HEK293 (cell line): ENCODE results near the gene AGAP9.
"Not testable (repeated sequence)": the region's sequence is repeated elsewhere in the genome, so short reads cannot be mapped to it uniquely, and the experiment has no call there.

Experiments
- CTCF ChIA-PET: fragments of 350-600 bp; formaldehyde crosslinking; extraction: SDS; loops from one replicate; lab custom pipeline; 2021; ENCODE audit warnings: antibody characterized with exemption; lab: Yijun Ruan, JAX
- POLR2A ChIA-PET: fragments of 300-600 bp; formaldehyde crosslinking; extraction: SDS; loops from one replicate; lab custom pipeline; 2020; ENCODE audit warnings: antibody characterized with exemption, inconsistent platforms; lab: Yijun Ruan, JAX
- H3K27ac ChIP-seq: fragments of 200-500 bp; sonication (Bioruptor generic); 2 replicates; pipeline ENCODE4 v1.5.1; 2014; ENCODE audit warnings: low read depth, low read length, control low read depth, inconsistent platforms; ENCODE audit errors: extremely low read depth
- H3K36me3 ChIP-seq, 2 experiments: fragments of 200-500 bp in 1 of 2; sonication (Bioruptor generic) in 1 of 2; 1 replicate in 1 of 2; 2 replicates in 1 of 2; pipeline ENCODE4 v1.5.1; 2014 to 2017; ENCODE audit warnings: inconsistent platforms in 2 of 2, low read length in 2 of 2; ENCODE audit not compliant: control insufficient read depth in 2 of 2, insufficient read depth in 1 of 2
- H3K4me1 ChIP-seq: fragments of 200-500 bp; sonication (Bioruptor generic); 2 replicates; pipeline ENCODE4 v1.5.1; 2014; ENCODE audit warnings: mild to moderate bottlenecking, low read length, inconsistent platforms; ENCODE audit not compliant: control insufficient read depth, insufficient read depth
- H3K4me3 ChIP-seq: 2 replicates; pipeline ENCODE4 v1.5.1; 2011; ENCODE audit warnings: low read depth, mild to moderate bottlenecking, control low read depth, low read length, moderate library complexity
- H3K9me3 ChIP-seq: fragments of 200-500 bp; sonication (Bioruptor generic); 2 replicates; pipeline ENCODE4 v1.5.1; 2014; ENCODE audit warnings: low read depth, low read length, inconsistent platforms; ENCODE audit not compliant: control insufficient read depth, insufficient read depth

AGAP9 gene

GRCh38 chr10:47481768-47482181, 41.7 kb downstream of the AGAP9 start:
- H3K27ac ChIP-seq, H3K36me3 ChIP-seq, H3K4me3 ChIP-seq, POLR2A ChIA-PET, H3K9me3 ChIP-seq, H3K4me1 ChIP-seq, CTCF ChIA-PET: not testable (repeated sequence)

GRCh38 chr10:47481182-47481766, 42.2 kb downstream of the AGAP9 start:
- H3K36me3 ChIP-seq, H3K4me1 ChIP-seq, CTCF ChIA-PET, H3K27ac ChIP-seq, H3K9me3 ChIP-seq, H3K4me3 ChIP-seq, POLR2A ChIA-PET: not testable (repeated sequence)

- H3K36me3 ChIP-seq, H3K4me1 ChIP-seq, H3K9me3 ChIP-seq, H3K27ac ChIP-seq, POLR2A ChIA-PET, H3K4me3 ChIP-seq, CTCF ChIA-PET: not testable (repeated sequence)
Measured at GRCh38 chr10:47480133-47480532, 43.3 kb downstream of the AGAP9 start.

GRCh38 chr10:47478114-47478513, 45.3 kb downstream of the AGAP9 start:
- H3K36me3 ChIP-seq, CTCF ChIA-PET, H3K27ac ChIP-seq, H3K4me3 ChIP-seq, H3K4me1 ChIP-seq, POLR2A ChIA-PET, H3K9me3 ChIP-seq: not testable (repeated sequence)

- H3K4me1 ChIP-seq, CTCF ChIA-PET, H3K9me3 ChIP-seq, H3K36me3 ChIP-seq, POLR2A ChIA-PET, H3K27ac ChIP-seq, H3K4me3 ChIP-seq: not testable (repeated sequence)
Measured at GRCh38 chr10:47477078-47477477, 46.4 kb downstream of the AGAP9 start.

- H3K9me3 ChIP-seq, H3K36me3 ChIP-seq, POLR2A ChIA-PET, H3K27ac ChIP-seq, H3K4me1 ChIP-seq, CTCF ChIA-PET, H3K4me3 ChIP-seq: not testable (repeated sequence)
Measured at GRCh38 chr10:47475101-47475500, 48.3 kb downstream of the AGAP9 start.

GRCh38 chr10:47473516-47473915, 49.9 kb downstream of the AGAP9 start:
- CTCF ChIA-PET, H3K27ac ChIP-seq, H3K9me3 ChIP-seq, H3K4me3 ChIP-seq, H3K4me1 ChIP-seq, POLR2A ChIA-PET, H3K36me3 ChIP-seq: not testable (repeated sequence)

- POLR2A ChIA-PET, CTCF ChIA-PET: not testable (repeated sequence)
Measured at GRCh38 chr10:47472647-47473046, 50.8 kb downstream of the AGAP9 start.

GRCh38 chr10:47472072-47472471, 51.4 kb downstream of the AGAP9 start:
- POLR2A ChIA-PET, H3K36me3 ChIP-seq, H3K4me1 ChIP-seq, H3K4me3 ChIP-seq, CTCF ChIA-PET, H3K27ac ChIP-seq, H3K9me3 ChIP-seq: not testable (repeated sequence)

More at GRCh38 chr10:47472647-47473046, 50.8 kb downstream of the AGAP9 start:
- not testable (repeated sequence) for H3K9me3 ChIP-seq, H3K4me3 ChIP-seq, H3K27ac ChIP-seq, H3K36me3 ChIP-seq, H3K4me1 ChIP-seq
